Spinal cord (tissue), 10 donors: ENCODE measurements around the gene DICER1. TPM values are rescaled to one million over a fixed set of nuclear protein-coding genes. Genes with fewer than 3 reads are reported as not detected.

Experiments
- DNase-seq, 6 donors: peaks; one replicate each; pipeline versions ENCODE4 v3.0.0 to v3.0.0-alpha.2; 2013 to 2015; ENCODE audit warnings: low spot score in 6 of 6, low read depth in 4 of 6
- H3K27ac ChIP-seq: one replicate; pipeline ENCODE4 v1.5.1; 2013; ENCODE audit warnings: low read depth, low read length, control low read depth
- H3K27me3 ChIP-seq: one replicate; pipeline ENCODE4 v1.6.1; 2013; ENCODE audit warnings: low read length; ENCODE audit not compliant: control insufficient read depth, insufficient read depth
- H3K36me3 ChIP-seq: one replicate; pipeline ENCODE4 v1.6.1; 2013; ENCODE audit warnings: low read length; ENCODE audit not compliant: control insufficient read depth, insufficient read depth
- H3K4me1 ChIP-seq: one replicate; pipeline ENCODE4 v1.6.1; 2013; ENCODE audit warnings: low read length; ENCODE audit not compliant: control insufficient read depth, insufficient read depth
- H3K4me3 ChIP-seq: one replicate; pipeline ENCODE4 v1.5.1; 2013; ENCODE audit warnings: low read depth, low read length, control low read depth
- H3K9me3 ChIP-seq: one replicate; pipeline ENCODE4 v1.6.1; 2013; ENCODE audit warnings: low read length; ENCODE audit not compliant: control insufficient read depth, insufficient read depth
- WGBS: methylation state at CpG from one replicate; pipeline ENCODE4 v1.1.5; 2013; ENCODE audit warnings: missing lambda C conversion rate; ENCODE audit not compliant: insufficient coverage; 5-methylcytosine and 5-hydroxymethylcytosine counted together
- polyA plus RNA-seq, 2 donors: library from polyadenylated mRNA; unstranded; fragments of 120-200 nt; gene quantifications; one replicate each; pipeline ENCODE4 v1.2.1, GENCODE V29; 2013; ENCODE audit not compliant: insufficient read length in 2 of 2
- total RNA-seq, 2 donors: library from RNA; depleted of rRNA in 1 of 2; stranded (reverse); fragments of 120-200 nt in 1 of 2; fragments of >200 nt in 1 of 2; gene quantifications; one replicate each; pipeline versions ENCODE4 v1.2.3 to v1.2.4, GENCODE V29; 2013 to 2014
- donor health status: healthy.

DICER1 gene
- total and polyA plus RNA-seq, 4 donors, result 36.7 to 136 (median 59.7) TPM

DNA sequence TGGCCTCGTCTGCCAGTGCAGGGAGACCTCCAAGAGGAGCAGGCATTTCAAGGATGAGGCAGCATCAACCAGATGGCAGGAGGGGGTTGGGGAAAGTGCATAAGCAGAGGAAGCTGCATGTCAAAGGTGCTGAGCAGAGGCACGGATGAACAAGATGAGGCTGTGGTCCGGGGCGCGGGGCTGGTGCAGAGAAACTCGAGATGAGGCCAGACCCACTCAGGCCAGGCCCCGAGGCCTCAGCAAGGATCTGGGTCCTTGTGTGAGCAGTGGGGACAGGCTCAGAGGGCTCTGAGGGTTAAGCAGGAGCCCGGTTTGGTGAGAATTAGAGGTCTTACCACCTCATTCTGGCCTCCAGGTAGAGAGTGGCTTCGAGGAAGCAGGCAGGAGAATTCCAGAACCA is 98.8 kb downstream of the DICER1 start:
- no peak for DNase-seq
- Histone ChIP-seq H3K4me1 (no peaks in the 10 kb centered on the region), H3K4me3 (no peak overlapping the region), H3K36me3 (no peaks in the 10 kb centered on the region), H3K27me3 (no peaks in the 10 kb centered on the region), H3K9me3 (no peaks in the 10 kb centered on the region), H3K27ac (no peak overlapping the region)
- 85% methylated on average over 9 of the region's 9 CpGs for WGBS

DNA sequence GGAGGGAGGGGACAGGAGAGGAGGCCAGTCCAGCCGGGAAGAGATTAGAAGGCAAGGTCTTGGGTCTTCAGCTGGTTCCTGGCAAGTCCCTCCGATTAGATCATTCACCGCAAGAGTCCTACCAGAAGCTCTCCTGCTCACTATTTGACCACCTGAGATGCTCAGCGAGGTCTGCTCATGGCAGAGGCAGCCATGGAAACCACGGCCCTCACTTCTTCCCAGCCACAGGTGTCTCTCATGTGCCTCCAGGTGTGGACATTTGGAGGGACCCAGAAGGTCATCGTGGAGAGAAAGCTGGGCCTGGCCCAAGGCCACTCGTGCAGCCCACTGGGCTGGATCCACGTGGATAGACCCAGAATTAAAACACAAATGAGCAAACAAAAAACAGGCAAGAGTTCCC is 99.5 kb downstream of the DICER1 start:
- Histone ChIP-seq H3K4me3 (no peak overlapping the region), H3K27me3 (no peaks in the 10 kb centered on the region), H3K4me1 (no peaks in the 10 kb centered on the region), H3K9me3 (no peaks in the 10 kb centered on the region), H3K36me3 (no peaks in the 10 kb centered on the region), H3K27ac (no peak overlapping the region)
- no peak for DNase-seq
- WGBS, result 78% methylated on average over 6 of the region's 8 CpGs

DNA sequence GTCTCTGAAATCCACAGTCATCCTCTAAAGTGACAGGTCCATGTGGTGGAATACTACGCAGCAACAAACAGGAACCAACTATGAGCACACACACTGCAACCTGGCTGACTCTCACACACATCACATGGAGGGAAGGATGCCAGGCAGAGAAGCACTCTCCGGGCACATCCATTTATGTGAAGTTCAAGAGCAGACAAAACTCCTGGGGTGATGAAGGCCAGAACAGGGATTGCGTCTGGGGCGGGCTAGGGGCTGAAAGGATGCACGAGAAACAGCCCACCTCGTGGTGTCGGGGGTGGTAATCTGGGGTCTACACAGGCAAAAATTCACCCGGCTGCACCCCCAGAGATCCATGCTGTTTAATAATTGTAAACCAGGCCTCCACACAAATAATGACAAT is 100.2 kb downstream of the DICER1 start:
- Histone ChIP-seq H3K4me3 (no peak overlapping the region), H3K27me3 (no peaks in the 10 kb centered on the region), H3K9me3 (no peaks in the 10 kb centered on the region), H3K4me1 (no peaks in the 10 kb centered on the region), H3K36me3 (no peaks in the 10 kb centered on the region), H3K27ac (no peak overlapping the region)
- DNase-seq, result no peak
- 69% methylated on average over 6 of the region's 8 CpGs for WGBS

- no peak overlapping the region for H3K4me3 ChIP-seq
- no peaks in the 10 kb centered on the region for H3K9me3 ChIP-seq
- no peak overlapping the region for H3K27ac ChIP-seq
- DNase-seq, result no peak
- H3K27me3 ChIP-seq, result no peaks in the 10 kb centered on the region
- no peaks in the 10 kb centered on the region for H3K4me1 ChIP-seq
- WGBS, result 72% methylated on average over 7 of the region's 10 CpGs
- H3K36me3 ChIP-seq, result no peaks in the 10 kb centered on the region
Observed at GRCh38 chr14:95056476-95056875, 100.9 kb downstream of the DICER1 start.

- H3K27me3 ChIP-seq, result no peaks in the 10 kb centered on the region
- H3K36me3 ChIP-seq, result no peaks in the 10 kb centered on the region
- no peaks in the 10 kb centered on the region for H3K9me3 ChIP-seq
- H3K4me3 ChIP-seq, result no peak overlapping the region
- no peak for DNase-seq
- WGBS, result 100% methylated on average over 7 of the region's 7 CpGs
- H3K4me1 ChIP-seq, result no peaks in the 10 kb centered on the region
- no peak overlapping the region for H3K27ac ChIP-seq
Observed at GRCh38 chr14:95055318-95055717, 102.0 kb downstream of the DICER1 start.

GRCh38 chr14:95054346-95055280 is 102.7 kb downstream of the DICER1 start:
- Histone ChIP-seq H3K27ac (no peak overlapping the region), H3K36me3 (no peaks in the 10 kb centered on the region), H3K4me1 (no peaks in the 10 kb centered on the region), H3K9me3 (no peaks in the 10 kb centered on the region), H3K27me3 (no peaks in the 10 kb centered on the region), H3K4me3 (no peak overlapping the region)
- DNase-seq, result no peak
- WGBS, result 86% methylated on average over 16 of the region's 23 CpGs

DNA sequence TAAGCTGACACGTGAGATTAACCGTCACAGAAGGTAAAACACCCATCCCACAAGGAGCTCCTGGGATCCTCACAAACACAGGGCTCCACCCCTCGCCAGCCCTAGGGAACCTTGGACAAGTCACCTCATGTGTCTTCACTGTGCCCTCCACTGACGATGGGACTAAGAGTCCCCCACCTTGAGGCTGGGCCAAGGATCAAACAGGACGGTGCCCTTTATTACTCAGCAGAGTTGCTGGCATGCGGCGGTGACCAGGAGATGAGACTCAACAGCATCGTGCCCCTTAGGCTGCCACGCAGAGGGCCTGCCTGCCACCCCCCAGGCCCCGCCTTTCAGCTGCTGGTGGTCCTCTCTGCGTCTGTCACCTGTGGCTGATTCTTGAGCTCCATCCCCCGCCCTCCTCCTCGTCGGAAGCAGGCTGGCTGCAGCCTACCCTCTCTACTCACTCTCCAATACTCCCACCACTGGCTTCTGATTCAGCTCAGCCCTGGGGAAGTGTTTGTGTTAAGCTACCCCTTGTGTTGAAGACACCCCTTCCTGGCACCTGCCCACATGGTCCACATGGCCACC is 105.2 kb downstream of the DICER1 start:
- H3K27ac ChIP-seq, result no peak overlapping the region
- no peak for DNase-seq
- no peaks in the 10 kb centered on the region for H3K4me1 ChIP-seq
- WGBS, result 84% methylated on average over 10 of the region's 14 CpGs
- H3K9me3 ChIP-seq, result no peaks in the 10 kb centered on the region
- no peak overlapping the region for H3K4me3 ChIP-seq
- no peaks in the 10 kb centered on the region for H3K36me3 ChIP-seq
- H3K27me3 ChIP-seq, result no peaks in the 10 kb centered on the region

- Histone ChIP-seq H3K9me3 (no peaks in the 10 kb centered on the region), H3K4me3 (no peak overlapping the region), H3K36me3 (no peaks in the 10 kb centered on the region), H3K27me3 (no peaks in the 10 kb centered on the region), H3K27ac (no peak overlapping the region), H3K4me1 (no peaks in the 10 kb centered on the region)
- DNase-seq, result no peak
Observed at GRCh38 chr14:95049952-95050351, 107.4 kb downstream of the DICER1 start.

DNA sequence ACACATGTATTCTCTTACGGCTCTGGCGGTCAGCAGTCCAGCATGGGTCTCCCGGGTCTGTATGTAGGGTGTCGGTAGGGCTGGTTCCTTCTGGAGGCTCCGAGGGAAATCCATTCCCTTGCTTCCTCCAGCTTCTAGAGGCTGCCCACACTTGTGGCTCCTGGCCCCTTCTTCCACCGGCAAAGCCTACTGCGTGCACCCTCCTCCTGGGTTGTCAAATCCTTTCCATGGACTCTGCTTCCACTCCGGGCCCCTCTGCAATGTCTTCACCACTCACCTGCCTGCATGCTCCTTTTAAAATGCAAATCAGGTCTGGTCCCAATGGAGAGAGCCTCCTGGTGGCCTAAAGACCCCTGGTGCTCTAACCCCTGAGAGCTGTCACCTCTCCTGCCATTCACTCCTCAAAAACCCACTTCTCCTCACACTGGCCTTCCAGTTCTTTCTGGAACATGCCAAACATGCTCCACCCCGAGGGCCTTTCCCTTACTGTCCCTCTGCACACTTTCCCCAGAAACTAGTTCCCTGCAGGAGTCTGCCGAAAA is 108.5 kb downstream of the DICER1 start:
- Histone ChIP-seq H3K27ac (no peak overlapping the region), H3K36me3 (no peaks in the 10 kb centered on the region), H3K27me3 (no peaks in the 10 kb centered on the region), H3K4me3 (no peak overlapping the region), H3K4me1 (no peaks in the 10 kb centered on the region), H3K9me3 (no peaks in the 10 kb centered on the region)
- no peak for DNase-seq
- 91% methylated on average over 9 of the region's 10 CpGs for WGBS

DNA sequence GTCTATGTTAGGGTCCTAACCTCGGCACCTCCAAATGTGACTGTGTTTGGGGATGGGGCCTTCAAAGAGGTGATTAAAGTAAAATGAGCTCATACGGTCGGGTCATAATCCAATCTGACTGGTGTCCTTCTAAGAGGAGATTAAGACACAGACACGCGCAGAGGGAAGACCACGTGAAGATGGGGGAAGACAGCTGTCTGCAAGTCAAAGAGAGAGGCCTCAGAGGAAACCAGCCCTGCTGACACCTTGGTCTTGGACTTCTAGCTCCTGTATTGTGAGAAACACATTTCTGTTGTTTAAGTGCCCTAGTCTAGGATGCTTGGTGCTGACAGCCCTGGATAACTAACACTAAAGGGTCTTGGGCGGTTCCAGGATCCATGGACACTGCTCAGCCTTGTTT is 109.6 kb downstream of the DICER1 start:
- WGBS, result 90% methylated on average over 6 of the region's 7 CpGs
- Histone ChIP-seq H3K27me3 (no peaks in the 10 kb centered on the region), H3K36me3 (no peaks in the 10 kb centered on the region), H3K27ac (no peak overlapping the region), H3K4me1 (no peaks in the 10 kb centered on the region), H3K4me3 (no peak overlapping the region), H3K9me3 (no peaks in the 10 kb centered on the region)
- no peak for DNase-seq
